NCI-H345 treated with DMSO at 0.1 percent for 48 hours (cell line): ENCODE measurements around the gene PLSCR3.
"Not testable (repeated sequence)": the region's sequence is repeated elsewhere in the genome, so short reads cannot be mapped to it uniquely, and the experiment has no call there.

ENCODE experiments used
- DNase-seq: peaks from one replicate; lab custom pipeline; 2025; ENCODE audit not compliant: unreplicated experiment; lab: John Stamatoyannopoulos, UW

PLSCR3 gene

GRCh38 chr17:7382901-7383300 lies 11.4 kb downstream of the PLSCR3 start:
- no peak for DNase-seq

- no peak for DNase-seq
Measured at GRCh38 chr17:7380855-7381683, 13.3 kb downstream of the PLSCR3 start, which contains the start of gene TNK1. Gene TNK1, plus strand, starts transcription at chr17:7381089. Its CDS starts 1,838 bp downstream, at chr17:7382927.

- peak; percentile 20 for DNase-seq
Measured at GRCh38 chr17:7380321-7380720, 14.0 kb downstream of the PLSCR3 start.

- DNase-seq, result no peak
Measured at GRCh38 chr17:7379134-7379533, 15.2 kb downstream of the PLSCR3 start.

GRCh38 chr17:7374353-7374752 lies 20.0 kb downstream of the PLSCR3 start:
- no peak for DNase-seq

GRCh38 chr17:7370853-7371252 lies 23.5 kb downstream of the PLSCR3 start:
- DNase-seq, result no peak

GRCh38 chr17:7369825-7370224 lies 24.5 kb downstream of the PLSCR3 start:
- no peak for DNase-seq

GRCh38 chr17:7368599-7368994 lies 25.7 kb downstream of the PLSCR3 start:
- DNase-seq, result not testable (repeated sequence)

- DNase-seq, result no peak
Measured at GRCh38 chr17:7367918-7368598, 26.3 kb downstream of the PLSCR3 start.

GRCh38 chr17:7367083-7367482 lies 27.2 kb downstream of the PLSCR3 start:
- DNase-seq, result no peak

GRCh38 chr17:7365963-7366362 lies 28.4 kb downstream of the PLSCR3 start:
- not testable (repeated sequence) for DNase-seq

GRCh38 chr17:7363311-7363710 lies 31.0 kb downstream of the PLSCR3 start:
- no peak for DNase-seq

- no peak for DNase-seq
Measured at GRCh38 chr17:7361906-7362305, 32.4 kb downstream of the PLSCR3 start.

GRCh38 chr17:7357381-7357780 lies 36.9 kb downstream of the PLSCR3 start:
- DNase-seq, result no peak

- no peak for DNase-seq
Measured at GRCh38 chr17:7356756-7357155, 37.6 kb downstream of the PLSCR3 start.

GRCh38 chr17:7356072-7356549 lies 38.2 kb downstream of the PLSCR3 start:
- DNase-seq, result peak; percentile 21

- no peak for DNase-seq
Measured at GRCh38 chr17:7355573-7355972, 38.8 kb downstream of the PLSCR3 start.

GRCh38 chr17:7355053-7355452 lies 39.3 kb downstream of the PLSCR3 start, which contains the start of gene TMEM95:
Gene TMEM95, plus strand, starts transcription at chr17:7355156. Its CDS starts 49 bp downstream, at chr17:7355205.
- DNase-seq, result no peak

- DNase-seq, result no peak
Measured at GRCh38 chr17:7354262-7354843, 40.0 kb downstream of the PLSCR3 start.

GRCh38 chr17:7352910-7353635 lies 41.3 kb downstream of the PLSCR3 start:
- DNase-seq, result no peak

GRCh38 chr17:7352503-7352889 lies 41.8 kb downstream of the PLSCR3 start:
- DNase-seq, result no peak
